OCI-LY1 (cell line): ENCODE measurements around the gene ASPSCR1.

ENCODE experiments used
- H2AFZ ChIP-seq: fragments of 200-600 bp; sonication (generic), shearing (Covaris generic); 2 replicates; pipeline ENCODE4 v1.6.0; 2014; ENCODE audit warnings: antibody characterized with exemption, mild to moderate bottlenecking, low read length
- H3F3A ChIP-seq: fragments of 200-600 bp; sonication (generic), shearing (Covaris generic); 2 replicates; pipeline ENCODE4 v1.6.0; 2014; ENCODE audit warnings: mild to moderate bottlenecking, antibody characterized with exemption, low read length, moderate library complexity; ENCODE audit not compliant: insufficient read depth
- H3K27ac ChIP-seq: fragments of 200-600 bp; sonication (generic); 2 replicates; pipeline ENCODE4 v1.5.1; 2014; ENCODE audit warnings: low read length, mixed run types, mild to moderate bottlenecking, low read depth; ENCODE audit not compliant: poor library complexity, severe bottlenecking
- H3K27me3 ChIP-seq: fragments of 200-600 bp; sonication (generic); 2 replicates; pipeline ENCODE4 v1.6.0; 2014; ENCODE audit warnings: antibody characterized with exemption, mild to moderate bottlenecking, low read length, moderate library complexity; ENCODE audit not compliant: insufficient read depth
- H3K36me3 ChIP-seq: fragments of 200-600 bp; sonication (generic); 2 replicates; pipeline ENCODE4 v1.6.1; 2014; ENCODE audit warnings: mild to moderate bottlenecking, antibody characterized with exemption, low read length, moderate library complexity, mixed read lengths; ENCODE audit not compliant: insufficient read depth
- H3K4me1 ChIP-seq: fragments of 200-600 bp; sonication (generic); 2 replicates; pipeline ENCODE4 v1.5.1; 2014; ENCODE audit warnings: mild to moderate bottlenecking, low read length, moderate library complexity; ENCODE audit not compliant: insufficient read depth, severe bottlenecking
- H3K4me2 ChIP-seq: fragments of 200-600 bp; sonication (generic), shearing (Covaris generic); 2 replicates; pipeline ENCODE4 v1.6.1; 2014; ENCODE audit warnings: low read length
- H3K4me3 ChIP-seq: fragments of 200-600 bp; sonication (generic); 2 replicates; pipeline ENCODE4 v1.5.1; 2014; ENCODE audit warnings: low read length, low read depth, mild to moderate bottlenecking, mixed read lengths; ENCODE audit not compliant: poor library complexity, severe bottlenecking
- H3K79me2 ChIP-seq: fragments of 200-600 bp; shearing (Covaris generic); 2 replicates; pipeline ENCODE4 v1.6.1; 2016; ENCODE audit warnings: mixed run types, low read length, mixed read lengths; ENCODE audit not compliant: insufficient read depth
- H3K9ac ChIP-seq: fragments of 200-600 bp; sonication (generic), shearing (Covaris generic); 2 replicates; pipeline ENCODE4 v1.6.1; 2014; ENCODE audit warnings: mild to moderate bottlenecking, low read length, mixed read lengths
- H3K9me2 ChIP-seq: fragments of 200-600 bp; sonication (generic), shearing (Covaris generic); 2 replicates; pipeline ENCODE4 v1.6.1; 2014; ENCODE audit warnings: low read depth, mild to moderate bottlenecking, low read length, mixed read lengths
- H3K9me3 ChIP-seq: fragments of 200-600 bp; shearing (Covaris generic); 2 replicates; pipeline ENCODE4 v1.6.1; 2014; ENCODE audit warnings: low read length, mixed read lengths
- H4K20me1 ChIP-seq: fragments of 200-600 bp; sonication (generic), shearing (Covaris generic); 2 replicates; pipeline ENCODE4 v1.6.0; 2016; ENCODE audit warnings: mild to moderate bottlenecking, low read length; ENCODE audit not compliant: insufficient read depth
- CTCF ChIP-seq: fragments of 200-600 bp; sonication (generic), shearing (Covaris generic); IDR thresholded peaks from 2 replicates; pipeline ENCODE4 v1.5.1; 2017; ENCODE audit warnings: mild to moderate bottlenecking, antibody characterized with exemption, low read length, moderate library complexity, mixed read lengths
- EZH2 ChIP-seq: fragments of 200-600 bp; sonication (generic), shearing (Covaris generic); IDR thresholded peaks from 2 replicates; pipeline ENCODE4 v1.8.0; 2017; ENCODE audit warnings: borderline replicate concordance, mixed run types, mild to moderate bottlenecking, antibody characterized with exemption, low read length, moderate library complexity, mixed read lengths

ASPSCR1 gene

GRCh38 chr17:82013341-82013740 lies 35.9 kb downstream of the ASPSCR1 start:
- H3K36me3 ChIP-seq = peaks cover 5% of the 10 kb centered on the region
- TF ChIP-seq EZH2 (no peak), CTCF (no peak)
- H3K9me3 ChIP-seq = no peaks in the 10 kb centered on the region
- H4K20me1 ChIP-seq = no peaks in the 10 kb centered on the region
- H3K9me2 ChIP-seq = no peaks in the 10 kb centered on the region
- no peak overlapping the region for H3K9ac ChIP-seq
- no peak overlapping the region for H2AFZ ChIP-seq
- no peak overlapping the region for H3K4me2 ChIP-seq
- H3K4me1 ChIP-seq = no peaks in the 10 kb centered on the region
- peaks cover 3% of the 10 kb centered on the region; the same call in 1 of the 2 replicates for H3K27me3 ChIP-seq
- H3K4me3 ChIP-seq = no peak overlapping the region
- no peak overlapping the region for H3K27ac ChIP-seq
- no peaks in the 10 kb centered on the region for H3F3A ChIP-seq
- H3K79me2 ChIP-seq = no peaks in the 10 kb centered on the region

GRCh38 chr17:82013772-82014321 lies 36.4 kb downstream of the ASPSCR1 start:
- no peak overlapping the region for H3K4me2 ChIP-seq
- H3K9me3 ChIP-seq = no peaks in the 10 kb centered on the region
- H4K20me1 ChIP-seq = no peaks in the 10 kb centered on the region
- no peaks in the 10 kb centered on the region for H3K9me2 ChIP-seq
- no peak overlapping the region for H2AFZ ChIP-seq
- no peaks in the 10 kb centered on the region for H3K79me2 ChIP-seq
- no peak overlapping the region for H3K9ac ChIP-seq
- H3F3A ChIP-seq = no peaks in the 10 kb centered on the region
- H3K4me1 ChIP-seq = no peaks in the 10 kb centered on the region
- TF ChIP-seq EZH2 (no peak), CTCF (no peak)
- no peak overlapping the region for H3K27ac ChIP-seq
- H3K27me3 ChIP-seq = peaks cover 3% of the 10 kb centered on the region; the same call in 1 of the 2 replicates
- peaks cover 10% of the 10 kb centered on the region for H3K36me3 ChIP-seq
- H3K4me3 ChIP-seq = no peak overlapping the region

- Histone ChIP-seq H3K27me3 (peaks cover 3% of the 10 kb centered on the region; the same call in 1 of the 2 replicates), H3K4me2 (no peak overlapping the region), H2AFZ (no peak overlapping the region), H3K9ac (no peak overlapping the region), H3K27ac (no peak overlapping the region), H3K4me1 (no peaks in the 10 kb centered on the region), H4K20me1 (no peaks in the 10 kb centered on the region), H3K4me3 (no peak overlapping the region), H3K79me2 (no peaks in the 10 kb centered on the region), H3K36me3 (peaks cover 12% of the 10 kb centered on the region), H3F3A (no peaks in the 10 kb centered on the region), H3K9me3 (no peaks in the 10 kb centered on the region), H3K9me2 (no peaks in the 10 kb centered on the region)
- TF ChIP-seq EZH2 = no peak
- peak; percentile 17; the same call in 1 of the 2 replicates for TF ChIP-seq CTCF
Observed at GRCh38 chr17:82014432-82014831, 37.0 kb downstream of the ASPSCR1 start.
